ENCODE results near the gene SETD1B.
"Not testable (repeated sequence)": the region's sequence is repeated elsewhere in the genome, so short reads cannot be mapped to it uniquely, and the experiment has no call there.

The SETD1B gene

GRCh38 chr12:121803861-121804416 is at the start of gene SETD1B:
Gene SETD1B (plus strand): TSS chr12:121804009. CDS start chr12:121804738, 729 bp downstream.
- DNase-seq, result peak in 48 of 56 donors; percentile 14 to 75 (median 50)

GRCh38 chr12:121754836-121755235 is 49.0 kb upstream of the SETD1B start:
- DNase-seq, result no peak

- DNase-seq, result no peak
These were observed 48.2 kb upstream of the SETD1B start for GRCh38 chr12:121755591-121755990.

GRCh38 chr12:121758536-121758935 is 45.3 kb upstream of the SETD1B start:
- DNase-seq, result not testable (repeated sequence)

- no peak for DNase-seq
These were observed 41.5 kb upstream of the SETD1B start for GRCh38 chr12:121762269-121762668.

- no peak for DNase-seq
These were observed 39.0 kb upstream of the SETD1B start for GRCh38 chr12:121764808-121765207.

- peak in 22 of 56 donors; percentile 5 to 66 (median 30) for DNase-seq
These were observed 38.2 kb upstream of the SETD1B start for GRCh38 chr12:121765573-121765972.

GRCh38 chr12:121766290-121767039 is 37.3 kb upstream of the SETD1B start:
- no peak for DNase-seq

GRCh38 chr12:121767525-121768016 is 36.2 kb upstream of the SETD1B start:
- peak in 44 of 56 donors; percentile 6 to 79 (median 44) for DNase-seq

- DNase-seq, result no peak
These were observed 34.4 kb upstream of the SETD1B start for GRCh38 chr12:121769297-121769830.

- no peak for DNase-seq
These were observed 33.9 kb upstream of the SETD1B start for GRCh38 chr12:121769831-121770301.

GRCh38 chr12:121770388-121770787 is 33.4 kb upstream of the SETD1B start:
- no peak for DNase-seq

GRCh38 chr12:121770813-121771625 is 32.8 kb upstream of the SETD1B start:
- DNase-seq, result no peak

GRCh38 chr12:121773011-121773777 is 30.6 kb upstream of the SETD1B start:
- DNase-seq, result peak in 41 of 56 donors; percentile 5 to 74 (median 31)

GRCh38 chr12:121774968-121775474 is 28.8 kb upstream of the SETD1B start:
- DNase-seq, result peak in 18 of 56 donors; percentile 4 to 74 (median 28)

GRCh38 chr12:121775501-121775900 is 28.3 kb upstream of the SETD1B start:
- DNase-seq, result no peak

- peak in 39 of 56 donors; percentile 5 to 82 (median 38) for DNase-seq
These were observed 27.4 kb upstream of the SETD1B start for GRCh38 chr12:121776190-121777098.

GRCh38 chr12:121778567-121779421 is 25.0 kb upstream of the SETD1B start:
- DNase-seq, result no peak
